ENCODE results near the gene OLFM3. TPM values are rescaled to one million over a fixed set of nuclear protein-coding genes. Genes with fewer than 3 reads are reported as not detected.

Gene OLFM3
- total and polyA plus RNA-seq, 4 donors, result not detected

- DNase-seq (ENCODE audit: low spot score), result no peak
- Histone ChIP-seq H3K9me3 (ENCODE audit: control insufficient read depth in 4 of 4, low read length in 3 of 4) (no peaks in the 10 kb centered on the region), H3K4me1 (ENCODE audit: control insufficient read depth in 4 of 4, insufficient read depth in 4 of 4, low read length in 3 of 4) (no peaks in the 10 kb centered on the region), H3K4me3 (ENCODE audit: low read depth in 1 of 3, low read length in 3 of 3) (no peak overlapping the region), H3K27me3 (ENCODE audit: control insufficient read depth in 4 of 4, insufficient read depth in 4 of 4, low read length in 3 of 4) (no peaks in the 10 kb centered on the region), H3K27ac (ENCODE audit: low read depth in 1 of 2, low read length in 2 of 2) (no peak overlapping the region), H3K9ac (ENCODE audit: low read depth in 1 of 2, low read length in 2 of 2) (no peak overlapping the region), H3K36me3 (ENCODE audit: control insufficient read depth in 4 of 4, insufficient read depth in 3 of 4, low read depth in 1 of 4, low read length in 3 of 4) (no peaks in the 10 kb centered on the region)
- WGBS, result 46% methylated on average over 3 of the region's 3 CpGs
- TF ChIP-seq GABPA (IDR thresholded peaks at IDR 0.05 in 1 of 2, conservative IDR thresholded peaks at IDR 0.05 in 1 of 2), result no peak
- TF ChIP-seq EGR1 (IDR thresholded peaks at IDR 0.05; ENCODE audit: low read depth in 2 of 2), result no peak
- peak; percentile 12 to 43 for TF ChIP-seq RAD21 (IDR thresholded peaks at IDR 0.05)
- TF ChIP-seq HNF4G (IDR thresholded peaks at IDR 0.05), result no peak
- TF ChIP-seq NR2F2 (IDR thresholded peaks at IDR 0.05), result no peak
- TF ChIP-seq MAX (IDR thresholded peaks at IDR 0.05), result no peak
- TF ChIP-seq YY1 (IDR thresholded peaks at IDR 0.05), result no peak
- TF ChIP-seq ZBTB33 (IDR thresholded peaks at IDR 0.05), result no peak
- TF ChIP-seq FOXA1 (IDR thresholded peaks at IDR 0.05), result no peak
- peak; percentile 5 for TF ChIP-seq CTCF (IDR thresholded peaks at IDR 0.05; ENCODE audit: low read depth, low read length, missing input control)
- TF ChIP-seq JUND (IDR thresholded peaks at IDR 0.05), result no peak
- TF ChIP-seq SP1 (IDR thresholded peaks at IDR 0.05), result no peak
- TF ChIP-seq RXRA (IDR thresholded peaks at IDR 0.05), result no peak
- TF ChIP-seq, protein P1, sequence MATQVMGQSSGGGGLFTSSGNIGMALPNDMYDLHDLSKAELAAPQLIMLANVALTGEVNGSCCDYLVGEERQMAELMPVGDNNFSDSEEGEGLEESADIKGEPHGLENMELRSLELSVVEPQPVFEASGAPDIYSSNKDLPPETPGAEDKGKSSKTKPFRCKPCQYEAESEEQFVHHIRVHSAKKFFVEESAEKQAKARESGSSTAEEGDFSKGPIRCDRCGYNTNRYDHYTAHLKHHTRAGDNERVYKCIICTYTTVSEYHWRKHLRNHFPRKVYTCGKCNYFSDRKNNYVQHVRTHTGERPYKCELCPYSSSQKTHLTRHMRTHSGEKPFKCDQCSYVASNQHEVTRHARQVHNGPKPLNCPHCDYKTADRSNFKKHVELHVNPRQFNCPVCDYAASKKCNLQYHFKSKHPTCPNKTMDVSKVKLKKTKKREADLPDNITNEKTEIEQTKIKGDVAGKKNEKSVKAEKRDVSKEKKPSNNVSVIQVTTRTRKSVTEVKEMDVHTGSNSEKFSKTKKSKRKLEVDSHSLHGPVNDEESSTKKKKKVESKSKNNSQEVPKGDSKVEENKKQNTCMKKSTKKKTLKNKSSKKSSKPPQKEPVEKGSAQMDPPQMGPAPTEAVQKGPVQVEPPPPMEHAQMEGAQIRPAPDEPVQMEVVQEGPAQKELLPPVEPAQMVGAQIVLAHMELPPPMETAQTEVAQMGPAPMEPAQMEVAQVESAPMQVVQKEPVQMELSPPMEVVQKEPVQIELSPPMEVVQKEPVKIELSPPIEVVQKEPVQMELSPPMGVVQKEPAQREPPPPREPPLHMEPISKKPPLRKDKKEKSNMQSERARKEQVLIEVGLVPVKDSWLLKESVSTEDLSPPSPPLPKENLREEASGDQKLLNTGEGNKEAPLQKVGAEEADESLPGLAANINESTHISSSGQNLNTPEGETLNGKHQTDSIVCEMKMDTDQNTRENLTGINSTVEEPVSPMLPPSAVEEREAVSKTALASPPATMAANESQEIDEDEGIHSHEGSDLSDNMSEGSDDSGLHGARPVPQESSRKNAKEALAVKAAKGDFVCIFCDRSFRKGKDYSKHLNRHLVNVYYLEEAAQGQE (IDR thresholded peaks at IDR 0.05), result no peak
- TF ChIP-seq FOXA2 (IDR thresholded peaks at IDR 0.05), result no peak
- no peak for TF ChIP-seq TAF1 (conservative IDR thresholded peaks at IDR 0.05)
- no peak for TF ChIP-seq ATF3 (IDR thresholded peaks at IDR 0.05)
These were observed 227.2 kb downstream of the OLFM3 start for GRCh38 chr1:101769520-101769919.

DNA sequence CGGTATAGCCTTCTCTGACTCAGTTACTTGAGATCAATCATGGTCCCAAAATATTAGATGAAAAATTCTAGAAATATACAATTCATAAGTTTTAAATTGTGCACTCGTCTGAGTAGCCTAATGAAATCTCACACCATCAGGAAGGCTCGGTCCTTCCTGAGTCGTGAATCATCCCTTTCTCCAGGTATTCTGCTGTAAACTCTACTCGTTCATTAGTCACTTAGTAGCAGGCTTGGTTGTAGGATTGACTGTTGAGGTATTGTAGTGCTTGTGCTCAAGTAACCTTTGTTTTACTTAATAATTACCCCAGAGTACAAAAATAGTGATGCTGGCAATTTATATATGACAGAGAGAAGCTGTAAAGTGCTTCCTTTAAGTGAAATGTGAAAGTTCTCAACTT, 238.7 kb downstream of the OLFM3 start:
- no peaks in the 10 kb centered on the region for H3K27me3 ChIP-seq (ENCODE audit: control insufficient read depth in 4 of 4, insufficient read depth in 4 of 4, low read length in 3 of 4)
- no peak overlapping the region for H3K27ac ChIP-seq (ENCODE audit: low read depth in 1 of 2, low read length in 2 of 2)
- no peaks in the 10 kb centered on the region for H3K4me1 ChIP-seq (ENCODE audit: control insufficient read depth in 4 of 4, insufficient read depth in 4 of 4, low read length in 3 of 4)
- H3K36me3 ChIP-seq (ENCODE audit: control insufficient read depth in 4 of 4, insufficient read depth in 3 of 4, low read depth in 1 of 4, low read length in 3 of 4), result no peaks in the 10 kb centered on the region
- H3K4me3 ChIP-seq (ENCODE audit: low read depth in 1 of 3, low read length in 3 of 3), result no peak overlapping the region
- H3K9ac ChIP-seq (ENCODE audit: low read depth in 1 of 2, low read length in 2 of 2), result no peak overlapping the region
- DNase-seq (ENCODE audit: low spot score), result no peak
- 74% methylated on average over 5 of the region's 5 CpGs for WGBS
- H3K9me3 ChIP-seq (ENCODE audit: control insufficient read depth in 4 of 4, low read length in 3 of 4), result no peaks in the 10 kb centered on the region
- TF ChIP-seq RAD21 (IDR thresholded peaks at IDR 0.05) (no peak), NR2F2 (IDR thresholded peaks at IDR 0.05) (no peak), TAF1 (conservative IDR thresholded peaks at IDR 0.05) (no peak), FOXA2 (IDR thresholded peaks at IDR 0.05) (no peak), HNF4A (conservative IDR thresholded peaks at IDR 0.05) (no peak), ZBTB33 (IDR thresholded peaks at IDR 0.05) (no peak), EGR1 (IDR thresholded peaks at IDR 0.05; ENCODE audit: low read depth in 2 of 2) (no peak), FOXA1 (IDR thresholded peaks at IDR 0.05) (no peak), MAX (IDR thresholded peaks at IDR 0.05) (no peak)
- TF ChIP-seq, protein P1 (IDR thresholded peaks at IDR 0.05), result no peak

All from liver (tissue), 9 donors.